ENCODE data around the gene GPR148.

GPR148 gene

GRCh38 chr2:130749641-130750040, 20.8 kb downstream of the GPR148 start:
- no peak for DNase-seq

GRCh38 chr2:130754811-130755210, 25.9 kb downstream of the GPR148 start:
- DNase-seq, result no peak

GRCh38 chr2:130755256-130756052, 26.6 kb downstream of the GPR148 start, which contains the start of gene AMER3:
TSS of gene AMER3 (plus strand) at chr2:130755540. CDS start at chr2:130762073, 6,533 bp downstream.
- DNase-seq, result peak; percentile 71

DNA sequence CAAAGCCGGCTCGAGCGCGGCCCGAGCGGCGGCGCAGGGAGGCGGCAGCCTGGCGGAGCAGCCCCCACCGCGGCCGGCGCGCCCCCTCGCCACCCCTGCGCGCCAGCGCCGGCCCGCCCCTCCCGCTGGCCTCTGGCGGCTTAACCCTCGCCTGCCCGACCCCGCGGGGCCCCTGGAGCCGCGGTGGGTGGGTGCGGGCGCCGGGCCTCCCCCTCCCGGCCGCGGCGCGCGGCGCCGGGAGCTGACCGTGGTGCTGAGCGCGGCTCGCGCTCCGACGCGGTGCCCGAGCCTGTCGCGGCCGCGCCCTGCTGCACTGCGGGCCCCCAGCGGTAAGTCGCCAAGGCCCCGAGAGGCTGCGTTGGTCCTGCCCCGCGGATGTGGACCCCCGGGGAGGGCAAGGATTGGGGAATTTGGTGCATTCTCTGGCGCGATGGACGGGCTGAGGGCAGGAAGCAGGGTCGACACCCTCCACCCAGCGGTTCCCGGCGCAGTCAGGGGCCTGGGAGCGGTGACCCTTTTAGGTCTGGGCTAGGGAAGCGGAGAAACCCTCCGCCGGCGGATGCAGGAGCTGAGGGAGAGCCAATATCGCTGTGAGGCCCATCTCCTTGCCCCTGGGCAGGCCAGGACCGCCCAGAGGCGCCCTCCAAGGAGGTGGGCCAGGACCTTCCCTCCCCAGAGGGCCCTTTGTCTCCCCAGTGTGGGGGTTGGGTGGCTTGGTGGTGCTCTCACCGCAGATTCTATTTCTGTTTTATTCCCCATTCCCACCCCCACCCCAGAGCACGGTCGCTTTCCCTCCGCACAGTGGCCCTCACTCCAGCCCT, 27.4 kb downstream of the GPR148 start:
- DNase-seq, result no peak

DNA sequence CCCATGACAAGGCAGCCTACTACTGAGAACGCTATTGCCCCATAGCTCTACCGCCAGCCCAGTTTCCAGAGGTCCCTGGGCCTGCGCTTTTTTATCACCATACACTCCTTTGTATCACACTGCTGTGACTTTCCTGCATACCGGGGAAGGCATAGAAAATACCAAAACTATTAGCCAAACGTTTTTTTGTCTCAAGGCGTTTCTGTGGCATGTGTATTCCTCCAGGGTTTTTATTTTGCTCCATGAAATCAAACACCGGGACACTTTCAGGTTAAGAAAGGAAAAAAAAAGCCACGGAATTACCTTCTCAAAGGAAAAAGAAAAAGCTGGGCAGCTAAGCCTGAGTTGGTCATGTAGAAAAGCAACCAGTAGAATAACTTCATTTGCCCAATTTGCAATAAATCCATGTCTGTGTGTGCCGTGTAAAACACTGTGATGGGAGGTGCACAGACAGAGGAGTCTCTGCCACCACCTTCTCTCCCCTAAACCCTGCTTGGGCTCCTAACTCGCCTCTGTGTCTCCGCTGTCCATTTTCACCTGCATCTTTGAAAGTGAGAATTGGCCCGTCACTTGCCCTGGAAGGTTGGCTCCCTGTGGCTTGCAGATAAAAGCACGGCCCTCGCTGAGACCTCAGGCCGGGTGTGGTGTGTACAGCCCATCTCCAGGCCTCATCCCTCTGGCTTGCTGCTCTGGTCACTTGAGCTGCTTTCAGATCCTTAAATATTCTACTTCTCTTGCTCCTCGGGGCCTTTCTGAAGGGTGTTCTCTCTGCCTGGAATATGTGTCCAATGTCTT, 28.2 kb downstream of the GPR148 start:
- no peak for DNase-seq

- DNase-seq, result peak; percentile 93
Observed at GRCh38 chr2:130759906-130760753, 31.3 kb downstream of the GPR148 start.

GRCh38 chr2:130760754-130761751, 32.2 kb downstream of the GPR148 start:
- no peak for DNase-seq

DNA sequence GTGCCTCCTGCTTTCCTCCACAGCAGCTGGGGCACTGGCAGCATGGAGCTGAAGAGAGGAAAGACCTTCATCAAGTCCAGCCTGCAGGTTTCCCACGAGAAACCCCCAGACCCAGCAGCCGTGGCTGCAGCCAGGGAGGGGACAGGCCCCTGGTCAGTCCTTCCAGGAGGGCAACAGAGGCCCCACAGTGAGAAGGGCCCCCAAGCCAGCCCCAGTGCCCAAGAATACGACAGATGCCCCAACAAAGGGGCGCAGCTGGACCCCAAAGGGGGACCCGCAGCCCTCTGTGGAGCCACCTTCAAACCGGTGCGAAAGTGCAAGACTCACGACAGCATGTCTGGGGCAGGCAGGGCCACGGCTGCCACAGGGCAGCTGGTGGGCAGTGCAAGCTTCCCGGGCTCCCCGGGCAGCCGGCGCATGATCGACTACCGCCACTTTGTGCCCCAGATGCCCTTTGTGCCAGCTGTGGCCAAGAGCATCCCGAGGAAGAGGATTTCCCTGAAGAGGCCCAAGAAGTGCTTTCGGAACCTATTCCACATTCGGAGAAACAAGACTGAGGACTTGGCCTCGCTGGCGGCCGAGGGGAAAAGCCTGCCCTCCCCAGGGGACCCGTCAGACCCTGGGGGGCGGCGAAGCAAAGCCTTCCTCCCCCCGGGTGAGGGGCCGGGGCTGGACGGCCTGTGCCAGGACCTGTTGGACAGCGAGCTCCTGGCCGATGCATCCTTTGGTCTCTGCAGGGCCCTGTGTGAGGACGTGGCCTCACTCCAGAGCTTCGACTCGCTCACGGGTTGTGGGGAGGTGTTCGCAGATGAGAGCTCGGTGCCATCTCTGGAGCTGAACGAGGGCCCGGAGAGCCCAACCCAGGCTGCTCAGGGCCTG, 33.4 kb downstream of the GPR148 start:
- no peak for DNase-seq

- DNase-seq, result no peak
Observed at GRCh38 chr2:130762910-130763385, 34.1 kb downstream of the GPR148 start.

- DNase-seq, result no peak
Observed at GRCh38 chr2:130763405-130763804, 34.5 kb downstream of the GPR148 start.

DNA sequence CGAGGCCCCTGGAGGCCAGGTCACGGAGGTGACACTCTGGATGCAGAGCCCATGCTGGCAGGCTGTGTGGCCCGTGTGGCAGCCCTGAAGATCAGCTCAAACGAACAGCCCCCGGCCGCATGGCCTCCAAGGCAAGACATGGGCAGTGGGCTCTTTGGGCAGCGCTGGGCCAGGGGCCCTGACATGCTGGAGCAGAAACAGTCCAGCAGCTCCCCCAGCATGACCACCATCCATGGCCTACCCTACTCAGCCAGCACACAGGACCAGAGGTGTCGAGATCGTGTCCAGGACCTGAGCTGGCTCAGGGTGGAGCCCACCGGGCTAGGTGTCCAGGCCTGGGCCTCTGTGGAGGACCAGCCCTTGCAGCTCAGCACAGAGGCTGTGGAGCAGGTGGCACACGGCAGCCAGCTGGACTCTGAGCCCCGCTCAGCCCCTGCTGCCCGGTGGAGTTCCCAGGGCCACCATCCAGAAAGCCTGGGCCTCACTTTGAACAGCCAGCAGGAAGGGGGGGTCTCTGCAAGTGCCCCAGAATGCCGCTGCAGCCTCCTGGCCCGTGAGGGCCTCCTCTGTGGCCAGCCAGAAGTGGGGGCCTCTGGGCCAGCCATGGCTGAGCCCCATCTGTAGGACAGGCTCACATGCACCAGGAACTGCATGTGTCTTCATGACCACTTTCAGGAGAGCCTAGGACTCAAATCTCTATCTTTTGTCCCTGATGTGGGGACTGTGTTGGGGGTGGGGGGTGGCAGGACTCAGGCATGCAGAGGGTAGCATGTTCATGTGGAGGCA, 35.4 kb downstream of the GPR148 start:
- DNase-seq, result no peak

- no peak for DNase-seq
Observed at GRCh38 chr2:130764821-130765115, 35.9 kb downstream of the GPR148 start.

GRCh38 chr2:130765464-130765863, 36.6 kb downstream of the GPR148 start:
- DNase-seq, result no peak

DNA sequence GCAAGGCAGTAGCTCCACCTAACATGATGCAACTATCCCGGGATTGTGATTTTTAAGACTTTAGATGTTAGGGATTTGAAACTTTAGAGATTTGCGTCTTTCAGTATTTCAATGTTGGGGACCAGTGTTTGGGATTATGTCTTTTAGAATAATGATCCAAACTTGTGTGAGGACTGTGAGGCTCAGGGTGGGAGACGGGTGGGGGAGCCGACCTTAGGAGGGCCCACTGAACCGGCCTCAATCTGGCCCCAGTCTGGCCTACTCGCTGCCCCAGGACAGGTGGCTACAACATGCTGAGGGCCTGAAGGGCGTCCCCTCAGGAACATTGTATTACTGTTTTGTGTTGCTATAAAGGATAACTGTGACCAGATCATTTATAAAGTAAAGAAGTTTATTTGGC, 37.2 kb downstream of the GPR148 start:
- no peak for DNase-seq

DNA sequence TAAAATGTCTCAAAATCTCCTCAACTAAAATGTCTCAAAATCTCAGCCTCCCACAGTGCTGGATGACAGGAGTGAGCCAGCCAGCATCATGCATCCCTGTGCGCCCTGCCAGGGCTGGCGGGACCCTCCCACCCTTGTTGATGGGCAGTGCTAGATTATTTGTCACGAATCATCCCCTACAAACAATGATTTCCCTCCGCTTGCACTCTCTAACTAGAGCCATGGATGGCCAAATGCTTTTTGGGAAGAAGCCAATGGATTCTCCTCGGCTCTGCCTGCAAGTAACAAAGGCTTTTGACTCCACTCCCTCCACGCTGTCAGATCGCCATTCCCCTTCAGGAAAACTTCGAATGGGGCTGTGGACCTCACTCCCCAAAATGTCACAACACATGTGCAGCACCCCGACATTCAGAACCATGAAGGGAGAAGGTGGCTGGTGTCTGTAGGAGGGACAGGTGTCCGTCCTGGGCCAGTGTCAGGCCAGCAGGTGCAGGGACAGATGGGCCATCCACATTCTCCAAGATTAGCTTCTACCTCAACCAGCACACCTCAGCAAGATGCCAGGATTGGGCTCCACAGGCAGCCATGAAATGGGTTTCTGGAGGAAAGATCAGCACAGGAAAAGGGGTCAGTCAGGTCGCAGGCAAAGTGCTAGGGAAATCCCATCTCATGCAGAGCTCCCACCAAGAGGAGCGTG, 38.0 kb downstream of the GPR148 start:
- DNase-seq, result no peak

DNA sequence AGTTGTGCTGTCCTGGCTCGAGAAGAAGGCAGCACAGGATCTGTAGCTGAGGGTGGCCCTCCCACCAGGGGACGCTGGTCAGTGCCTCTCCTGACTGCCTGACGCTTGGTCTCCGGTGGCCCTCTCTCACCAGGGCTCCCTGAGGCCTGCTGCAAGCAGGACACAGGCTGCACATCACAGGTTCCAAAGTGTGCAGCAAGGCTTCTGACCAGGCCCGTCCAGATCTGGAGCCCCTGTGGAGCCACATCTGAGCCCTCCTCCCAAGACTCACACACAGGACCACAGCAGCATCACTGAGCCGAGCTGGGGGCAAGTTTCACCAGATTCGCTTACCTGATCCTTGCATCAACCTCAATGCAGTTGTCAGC, 38.5 kb downstream of the GPR148 start:
- no peak for DNase-seq

GRCh38 chr2:130768191-130768855, 39.5 kb downstream of the GPR148 start:
- DNase-seq, result no peak

- no peak for DNase-seq
Observed at GRCh38 chr2:130769343-130769907, 40.6 kb downstream of the GPR148 start.

All from DMS79 (cell line).